ENCODE results near the gene UGT1A8. TPM values are rescaled to one million over a fixed set of nuclear protein-coding genes. Genes with fewer than 3 reads are reported as not detected.
"Not testable (repeated sequence)": the region's sequence is repeated elsewhere in the genome, so short reads cannot be mapped to it uniquely, and the experiment has no call there.

UGT1A8 gene
- total RNA-seq, 1 donor from 2014 or later = not detected

- intact Hi-C loops (cut with micrococcal nuclease) = no loop called here
- H3K4me3 Mint-ChIP-seq = no peak overlapping the region
These were observed 12.6 kb upstream of the UGT1A8 start for GRCh38 chr2:233604826-233605225.

DNA sequence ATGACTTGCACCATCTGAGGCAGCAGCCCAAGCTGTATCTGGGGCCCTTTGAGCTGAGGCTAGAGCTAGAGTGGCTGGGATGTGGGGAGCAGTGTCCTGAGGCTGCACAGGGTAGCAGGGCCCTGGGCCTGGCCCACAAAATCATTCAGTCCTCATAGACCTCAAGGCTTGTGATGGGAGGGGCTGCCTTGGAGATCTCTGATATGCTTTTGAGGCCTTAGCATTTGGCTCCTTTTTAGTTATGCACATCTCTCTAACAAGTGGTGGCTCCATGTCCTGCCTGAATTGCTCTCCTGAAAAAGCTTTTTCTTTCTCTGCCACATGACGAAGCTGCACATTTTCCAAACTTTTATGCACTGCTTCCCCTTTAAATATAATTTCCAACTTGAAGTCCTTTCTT, 11.8 kb upstream of the UGT1A8 start:
- Mint-ChIP-seq H3K27ac (no peak overlapping the region), H3K27me3 (peaks cover 8% of the 10 kb centered on the region), H3K4me1 (no peaks in the 10 kb centered on the region), H3K4me3 (no peak overlapping the region), H3K9me3 (no peaks in the 10 kb centered on the region), H3K36me3 (ENCODE audit: low read depth) (no peaks in the 10 kb centered on the region)
- no peak for DNase-seq
- intact Hi-C loops (cut with micrococcal nuclease) = no loop called here

More at GRCh38 chr2:233604826-233605225, 12.6 kb upstream of the UGT1A8 start:
- no peak for DNase-seq
- Mint-ChIP-seq H3K4me1 (no peaks in the 10 kb centered on the region), H3K36me3 (ENCODE audit: low read depth) (no peaks in the 10 kb centered on the region), H3K27ac (no peak overlapping the region), H3K9me3 (no peaks in the 10 kb centered on the region), H3K27me3 (peaks cover 11% of the 10 kb centered on the region)

DNA sequence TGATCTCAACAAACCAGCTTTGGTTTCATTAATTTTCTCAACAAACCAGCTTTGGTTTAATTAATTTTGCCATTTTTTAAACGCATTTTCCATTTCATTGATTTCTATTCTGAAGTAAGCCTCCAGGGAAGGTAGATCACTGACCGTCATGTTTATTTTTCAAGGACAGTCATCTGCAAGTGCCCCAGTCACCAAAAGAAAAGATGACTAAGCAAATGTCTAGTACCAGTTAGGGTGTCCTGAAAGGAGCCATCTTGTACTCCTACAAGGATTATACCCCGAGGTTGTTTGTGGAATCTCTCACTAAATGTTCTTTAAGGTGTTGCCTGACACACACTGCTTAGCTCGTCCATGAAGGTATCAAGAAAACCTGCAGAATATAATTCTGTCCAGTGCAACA, 6.1 kb upstream of the UGT1A8 start:
- Mint-ChIP-seq H3K4me1 (no peaks in the 10 kb centered on the region), H3K9me3 (peaks cover 29% of the 10 kb centered on the region), H3K27ac (no peak overlapping the region), H3K4me3 (no peak overlapping the region), H3K36me3 (ENCODE audit: low read depth) (no peaks in the 10 kb centered on the region), H3K27me3 (peaks cover 19% of the 10 kb centered on the region)
- no peak for DNase-seq
- intact Hi-C loops (cut with micrococcal nuclease) = no loop called here

GRCh38 chr2:233620204-233620603, 2.8 kb downstream of the UGT1A8 start:
- no peak for DNase-seq
- intact Hi-C loops (cut with micrococcal nuclease) = no loop called here
- no peaks in the 10 kb centered on the region for H3K36me3 Mint-ChIP-seq (ENCODE audit: low read depth)
- peaks cover 5% of the 10 kb centered on the region for H3K9me3 Mint-ChIP-seq
- H3K4me1 Mint-ChIP-seq = no peaks in the 10 kb centered on the region
- no peak overlapping the region for H3K27ac Mint-ChIP-seq
- H3K4me3 Mint-ChIP-seq = no peak overlapping the region
- H3K27me3 Mint-ChIP-seq = peaks cover 6% of the 10 kb centered on the region

- H3K4me3 Mint-ChIP-seq; H3K36me3 Mint-ChIP-seq (ENCODE audit: low read depth); intact Hi-C loops (cut with micrococcal nuclease); H3K27ac Mint-ChIP-seq; H3K4me1 Mint-ChIP-seq; H3K27me3 Mint-ChIP-seq; H3K9me3 Mint-ChIP-seq; DNase-seq: not testable (repeated sequence)
These were observed 4.4 kb downstream of the UGT1A8 start for GRCh38 chr2:233621863-233622262.

GRCh38 chr2:233627331-233628025, 10.0 kb downstream of the UGT1A8 start:
- H3K36me3 Mint-ChIP-seq (ENCODE audit: low read depth) = no peaks in the 10 kb centered on the region
- no peaks in the 10 kb centered on the region for H3K4me1 Mint-ChIP-seq
- DNase-seq = no peak
- peaks cover 16% of the 10 kb centered on the region for H3K27me3 Mint-ChIP-seq
- H3K9me3 Mint-ChIP-seq = peaks cover 10% of the 10 kb centered on the region
- H3K4me3 Mint-ChIP-seq = no peak overlapping the region
- intact Hi-C loops (cut with micrococcal nuclease) = no loop called here
- H3K27ac Mint-ChIP-seq = no peak overlapping the region

GRCh38 chr2:233636306-233636705, 18.9 kb downstream of the UGT1A8 start, which contains the start of gene UGT1A10:
Gene UGT1A10, plus strand, starts transcription at chr2:233636448. Its CDS starts 75 bp downstream, at chr2:233636523.
- H3K36me3 Mint-ChIP-seq (ENCODE audit: low read depth); H3K27ac Mint-ChIP-seq; H3K4me3 Mint-ChIP-seq; H3K9me3 Mint-ChIP-seq; intact Hi-C loops (cut with micrococcal nuclease); DNase-seq; H3K4me1 Mint-ChIP-seq: not testable (repeated sequence)
- peaks cover 18% of the 10 kb centered on the region for H3K27me3 Mint-ChIP-seq

- H3K4me1 Mint-ChIP-seq = no peaks in the 10 kb centered on the region
- peaks cover 8% of the 10 kb centered on the region for H3K27me3 Mint-ChIP-seq
- intact Hi-C loops (cut with micrococcal nuclease) = no loop called here
- no peaks in the 10 kb centered on the region for H3K9me3 Mint-ChIP-seq
- no peak overlapping the region for H3K27ac Mint-ChIP-seq
- no peak for DNase-seq
- H3K36me3 Mint-ChIP-seq (ENCODE audit: low read depth) = no peaks in the 10 kb centered on the region
- H3K4me3 Mint-ChIP-seq = no peak overlapping the region
These were observed 21.4 kb downstream of the UGT1A8 start for GRCh38 chr2:233638836-233639235.

DNA sequence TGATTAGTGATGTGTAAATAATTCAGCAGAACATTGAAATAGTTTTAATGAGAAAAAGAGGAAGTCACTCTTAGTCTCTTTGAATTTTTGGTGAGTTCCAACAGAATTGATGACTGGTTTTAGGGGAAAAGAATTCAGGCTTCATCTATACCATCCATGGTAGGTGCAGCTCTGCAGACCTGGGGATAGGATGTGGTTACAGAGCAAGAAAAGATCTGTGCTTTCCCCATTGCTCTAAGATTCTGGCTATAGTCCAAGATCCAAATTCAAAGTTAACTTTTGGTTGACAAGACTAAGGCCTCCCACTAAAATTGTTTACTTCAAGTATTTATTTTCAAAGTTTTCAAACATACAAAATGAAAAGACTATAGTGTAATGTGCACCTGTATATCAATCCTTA, 22.4 kb downstream of the UGT1A8 start:
- H3K36me3 Mint-ChIP-seq (ENCODE audit: low read depth) = no peaks in the 10 kb centered on the region
- intact Hi-C loops (cut with micrococcal nuclease) = no loop called here
- H3K9me3 Mint-ChIP-seq = no peaks in the 10 kb centered on the region
- H3K27me3 Mint-ChIP-seq = peaks cover 3% of the 10 kb centered on the region
- no peak for DNase-seq
- no peak overlapping the region for H3K4me3 Mint-ChIP-seq
- H3K27ac Mint-ChIP-seq = no peak overlapping the region
- no peaks in the 10 kb centered on the region for H3K4me1 Mint-ChIP-seq

DNA sequence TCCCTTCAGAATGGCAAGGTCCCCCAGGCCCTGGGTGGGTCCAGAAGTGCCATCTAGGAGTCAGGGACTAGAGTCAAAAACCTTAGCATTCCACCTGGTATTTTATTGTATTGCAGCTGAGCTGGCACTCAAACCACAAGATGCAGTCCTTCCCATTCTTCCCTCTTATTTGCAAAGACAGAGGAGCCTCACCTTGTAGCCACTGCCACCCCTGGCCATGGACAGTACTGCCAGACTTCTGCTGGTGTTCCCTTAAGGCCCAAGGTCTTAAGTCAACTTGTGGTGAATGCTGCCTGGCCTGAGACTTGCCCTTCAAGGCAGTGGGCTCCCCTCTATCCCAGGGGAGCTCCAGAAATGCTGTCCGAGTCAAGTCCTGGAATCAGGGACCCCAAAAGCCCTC, 25.7 kb downstream of the UGT1A8 start:
- DNase-seq = no peak
- Mint-ChIP-seq H3K4me3 (no peak overlapping the region), H3K27me3 (peaks cover 3% of the 10 kb centered on the region), H3K9me3 (peaks cover 5% of the 10 kb centered on the region), H3K4me1 (no peaks in the 10 kb centered on the region), H3K27ac (no peak overlapping the region), H3K36me3 (ENCODE audit: low read depth) (no peaks in the 10 kb centered on the region)
- intact Hi-C loops (cut with micrococcal nuclease) = no loop called here

DNA sequence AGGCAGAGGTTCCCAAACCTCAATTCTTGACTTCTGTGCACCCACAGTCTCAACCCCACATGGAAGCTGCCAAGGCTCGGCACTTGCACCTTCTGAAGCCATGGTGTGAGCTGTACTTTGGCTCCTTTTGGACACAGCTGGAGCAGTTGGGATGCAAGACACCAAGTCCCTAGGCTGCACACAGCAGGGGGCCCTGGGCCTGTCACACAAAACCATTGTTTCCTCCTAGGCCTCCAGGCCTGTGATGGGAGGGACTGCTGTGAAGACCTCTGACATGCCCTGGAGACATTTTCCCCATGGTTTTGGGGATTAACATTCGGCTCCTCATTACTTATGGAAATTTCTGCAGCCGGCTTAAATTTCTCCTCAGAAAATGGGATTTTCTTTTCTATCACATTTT, 28.6 kb downstream of the UGT1A8 start:
- H3K27ac Mint-ChIP-seq; H3K4me3 Mint-ChIP-seq; H3K4me1 Mint-ChIP-seq; DNase-seq; intact Hi-C loops (cut with micrococcal nuclease); H3K9me3 Mint-ChIP-seq; H3K36me3 Mint-ChIP-seq (ENCODE audit: low read depth); H3K27me3 Mint-ChIP-seq: not testable (repeated sequence)

DNA sequence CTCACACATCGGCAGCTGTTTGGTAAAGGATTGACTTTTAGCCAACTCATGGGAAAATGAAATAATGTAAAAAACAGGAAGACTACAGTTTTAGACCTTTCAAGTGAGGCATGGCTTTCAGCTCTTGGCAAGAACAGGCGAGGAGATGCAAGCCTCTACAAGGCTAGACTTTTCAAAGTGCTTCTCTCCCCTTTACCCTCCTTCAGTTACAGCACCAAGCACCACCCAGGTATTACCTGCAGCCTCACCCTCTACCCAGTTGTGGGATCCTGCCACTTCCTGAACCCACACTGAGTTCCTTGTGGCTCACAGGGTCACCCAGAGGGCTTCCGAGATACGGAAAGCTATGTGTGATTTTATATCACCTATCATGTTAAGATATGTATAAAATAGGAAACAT, 33.5 kb downstream of the UGT1A8 start:
- Mint-ChIP-seq H3K4me3 (no peak overlapping the region), H3K27ac (no peak overlapping the region), H3K27me3 (peaks cover 14% of the 10 kb centered on the region), H3K36me3 (ENCODE audit: low read depth) (no peaks in the 10 kb centered on the region), H3K9me3 (peaks cover 5% of the 10 kb centered on the region), H3K4me1 (no peaks in the 10 kb centered on the region)
- no peak for DNase-seq
- intact Hi-C loops (cut with micrococcal nuclease) = no loop called here

- Mint-ChIP-seq H3K4me3 (no peak overlapping the region), H3K27ac (no peak overlapping the region), H3K36me3 (ENCODE audit: low read depth) (no peaks in the 10 kb centered on the region), H3K27me3 (peaks cover 14% of the 10 kb centered on the region), H3K4me1 (no peaks in the 10 kb centered on the region), H3K9me3 (peaks cover 3% of the 10 kb centered on the region)
- intact Hi-C loops (cut with micrococcal nuclease) = no loop called here
- no peak for DNase-seq
These were observed 34.0 kb downstream of the UGT1A8 start for GRCh38 chr2:233651430-233651829.

DNA sequence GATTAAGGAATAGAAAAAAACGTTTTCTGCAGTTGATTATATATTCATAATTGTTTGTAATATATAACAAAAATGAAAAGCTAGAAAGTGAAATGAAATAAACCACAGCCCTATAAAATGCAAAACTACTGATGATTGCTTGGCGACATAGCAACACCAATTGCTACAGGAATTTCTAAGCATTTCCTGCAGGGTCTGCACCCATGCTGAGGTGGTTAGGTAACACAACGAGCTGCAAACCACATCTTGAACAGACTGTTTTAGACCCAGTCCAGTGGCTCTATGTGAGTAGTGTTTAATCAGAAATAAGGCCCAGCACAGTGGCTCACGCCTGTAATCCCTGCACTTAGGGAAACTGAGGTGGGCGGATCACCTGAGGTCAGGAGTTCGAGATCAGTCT, 37.1 kb downstream of the UGT1A8 start:
- Mint-ChIP-seq H3K36me3 (ENCODE audit: low read depth) (no peaks in the 10 kb centered on the region), H3K4me1 (no peaks in the 10 kb centered on the region)

DNA sequence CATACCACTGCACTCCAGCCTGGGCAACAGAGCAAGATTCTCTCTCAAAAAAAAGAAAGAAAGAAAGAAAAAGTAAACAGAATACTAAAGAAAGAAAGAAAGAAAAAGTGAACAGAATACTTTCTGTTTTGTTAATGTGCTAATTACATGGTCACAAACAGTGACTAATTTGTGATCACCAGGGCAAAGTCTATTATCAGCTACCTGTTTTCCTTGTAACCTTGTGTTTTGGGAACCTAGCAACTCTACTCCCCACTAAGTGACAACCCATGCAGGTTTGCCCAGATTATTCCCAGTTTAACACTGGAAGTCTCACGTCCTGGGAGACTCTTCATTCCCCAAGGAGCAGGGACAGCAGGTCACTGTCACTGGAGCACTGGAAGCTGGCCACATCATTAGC, 37.6 kb downstream of the UGT1A8 start:
- no peak overlapping the region for H3K4me3 Mint-ChIP-seq
- H3K27ac Mint-ChIP-seq = no peak overlapping the region
- H3K9me3 Mint-ChIP-seq = no peaks in the 10 kb centered on the region
- DNase-seq = no peak
- no peaks in the 10 kb centered on the region for H3K36me3 Mint-ChIP-seq (ENCODE audit: low read depth)
- intact Hi-C loops (cut with micrococcal nuclease) = no loop called here
- no peaks in the 10 kb centered on the region for H3K4me1 Mint-ChIP-seq
- peaks cover 27% of the 10 kb centered on the region for H3K27me3 Mint-ChIP-seq

More for the DNA sequence above, 37.1 kb downstream of the UGT1A8 start:
- Mint-ChIP-seq H3K27ac (no peak overlapping the region), H3K4me3 (no peak overlapping the region), H3K9me3 (no peaks in the 10 kb centered on the region), H3K27me3 (peaks cover 22% of the 10 kb centered on the region)
- no peak for DNase-seq
- intact Hi-C loops (cut with micrococcal nuclease) = no loop called here
